SH-SY5Y (cell line): ENCODE measurements around the gene ZNF771.

ENCODE experiments used
- GATA2 ChIP-seq: IDR thresholded peaks from 2 replicates; pipeline ENCODE4 v1.6.1; 2011; ENCODE audit warnings: mild to moderate bottlenecking, low read depth, low read length
- GATA3 ChIP-seq: IDR thresholded peaks from 2 replicates; pipeline ENCODE4 v1.6.1; 2011; ENCODE audit warnings: low read depth, mild to moderate bottlenecking, low read length, moderate library complexity

GRCh38 chr16:30414159-30414558, 6.8 kb downstream of the ZNF771 start:
- no peak for TF ChIP-seq GATA2
- no peak for TF ChIP-seq GATA3
